Activated naive CD8-positive, alpha-beta T cell treated with anti-CD3 and anti-CD28 coated beads, Interleukin-2, amount 10 ng/mL, durations not matched to agents 7 days and 5 days (primary cell): Measurements from ENCODE around the gene ZBTB7A. TPM values are rescaled to one million over a fixed set of nuclear protein-coding genes. Genes with fewer than 3 reads are reported as not detected.
A peak's percentile ranks its signal among the peaks of the same experiment; 100 is the strongest.

Experiments
- ATAC-seq: fragments of 150-1000 bp; cut with Tn5 transposase; one replicate; pipeline ENCODE4 v1.10.0; 2021; ENCODE audit warnings: low read depth, moderate library complexity
- POLR2A ChIA-PET: fragments of 350-600 bp; sonication (Branson Sonifier 250); formaldehyde crosslinking; loops from one replicate; lab custom pipeline; 2021; ENCODE audit warnings: antibody characterized with exemption; lab: Charles Lee
- DNase-seq: peaks from one replicate; pipeline ENCODE4 v3.0.0; 2021
- H3K27ac Mint-ChIP-seq: one replicate; pipeline ENCODE4 v1.8.0; 2022; ENCODE audit warnings: mild to moderate bottlenecking, mixed read lengths
- H3K27me3 Mint-ChIP-seq: one replicate; pipeline ENCODE4 v1.8.0; 2022; ENCODE audit warnings: mild to moderate bottlenecking, moderate library complexity, mixed read lengths
- H3K36me3 Mint-ChIP-seq: one replicate; pipeline ENCODE4 v1.8.0; 2021; ENCODE audit warnings: mild to moderate bottlenecking, mixed read lengths
- H3K4me1 Mint-ChIP-seq: one replicate; pipeline ENCODE4 v1.8.0; 2021; ENCODE audit warnings: mixed read lengths
- H3K4me3 Mint-ChIP-seq: one replicate; pipeline ENCODE4 v1.8.0; 2022; ENCODE audit warnings: mild to moderate bottlenecking, moderate library complexity, mixed read lengths
- H3K9me3 Mint-ChIP-seq: one replicate; pipeline ENCODE4 v1.8.0; 2021; ENCODE audit warnings: mixed read lengths
- total RNA-seq, 2 experiments: library from RNA; stranded (reverse); gene quantifications; one replicate each; pipeline ENCODE4 v1.2.3, GENCODE V29; 2021

ZBTB7A gene
- 10 to 100 TPM; 60.6 to 61.5 TPM for total RNA-seq

DNA sequence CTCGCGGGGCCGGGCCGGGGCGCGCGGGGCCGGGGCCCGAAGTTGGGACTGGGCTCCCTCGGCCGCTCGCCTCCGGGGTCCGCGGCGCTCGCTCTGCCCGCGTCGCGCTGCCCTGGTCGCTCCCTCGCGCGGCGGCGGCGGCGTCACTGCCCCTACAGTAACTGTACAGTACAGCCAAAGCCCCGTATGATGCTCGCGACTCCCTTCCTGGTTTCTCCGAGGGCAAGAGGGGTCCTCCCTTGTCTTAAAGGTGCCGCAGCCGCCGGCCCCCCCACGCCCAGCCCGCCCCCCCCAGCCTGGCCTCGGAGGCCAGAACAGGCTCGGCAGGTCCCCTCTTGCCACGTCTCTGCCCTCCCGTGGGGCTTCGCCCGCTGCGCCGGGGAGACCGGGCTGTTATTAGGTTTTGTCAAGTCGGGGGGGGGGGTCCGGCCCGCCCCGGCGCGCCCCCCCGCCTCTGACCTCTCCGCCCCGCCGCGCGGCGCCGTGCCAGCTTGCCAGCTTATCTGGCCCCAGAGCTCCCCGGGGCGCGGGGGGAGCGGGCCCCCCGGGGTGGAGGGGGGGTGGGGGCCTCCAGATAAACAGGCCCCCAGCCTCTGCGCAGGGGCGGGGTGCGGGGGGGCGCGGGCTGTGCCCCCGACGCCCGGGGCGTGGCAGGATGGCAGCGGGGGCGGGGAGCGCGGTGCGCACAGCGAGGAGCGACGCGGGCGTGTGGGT lies at the start of gene ZBTB7A:
TSS of gene ZBTB7A (minus strand) at position 218 of the 714 bp plus-strand sequence. CDS start 11,667 bp downstream, outside the sequence.
- peak; percentile 81 for DNase-seq
- POLR2A ChIA-PET = interaction anchor here (0.5 to 4.4 kb wide), 10 partner anchors 10 to 81 kb away, joined by 3 to 58 read pairs (median 10); partner anchors contain the start of gene EEF2
- H3K36me3 Mint-ChIP-seq = peaks cover 3% of the 10 kb centered on the region
- peak; percentile 46 for ATAC-seq
- peak within 1 kb of the TSS; percentile 90 for H3K4me3 Mint-ChIP-seq
- peak within 1 kb of the TSS; percentile 92 for H3K27ac Mint-ChIP-seq
- H3K27me3 Mint-ChIP-seq = no peaks in the 10 kb centered on the region
- no peaks in the 10 kb centered on the region for H3K9me3 Mint-ChIP-seq
- H3K4me1 Mint-ChIP-seq = peaks cover 24% of the 10 kb centered on the region

- Mint-ChIP-seq H3K27ac (peak overlapping the region; percentile 89), H3K4me1 (peaks cover 34% of the 10 kb centered on the region), H3K36me3 (peaks cover 33% of the 10 kb centered on the region), H3K9me3 (no peaks in the 10 kb centered on the region), H3K27me3 (no peaks in the 10 kb centered on the region), H3K4me3 (peak overlapping the region; percentile 79)
- ATAC-seq = no peak
- DNase-seq = no peak
- POLR2A ChIA-PET = interaction anchor here (1.0 to 2.9 kb wide), 7 partner anchors 11 to 131 kb away, joined by 3 to 17 read pairs (median 6); partner anchors contain the start of genes EEF2, PIAS4 and ZBTB7A
Measured at GRCh38 chr19:4115818-4116385, 49.2 kb upstream of the ZBTB7A start.

DNA sequence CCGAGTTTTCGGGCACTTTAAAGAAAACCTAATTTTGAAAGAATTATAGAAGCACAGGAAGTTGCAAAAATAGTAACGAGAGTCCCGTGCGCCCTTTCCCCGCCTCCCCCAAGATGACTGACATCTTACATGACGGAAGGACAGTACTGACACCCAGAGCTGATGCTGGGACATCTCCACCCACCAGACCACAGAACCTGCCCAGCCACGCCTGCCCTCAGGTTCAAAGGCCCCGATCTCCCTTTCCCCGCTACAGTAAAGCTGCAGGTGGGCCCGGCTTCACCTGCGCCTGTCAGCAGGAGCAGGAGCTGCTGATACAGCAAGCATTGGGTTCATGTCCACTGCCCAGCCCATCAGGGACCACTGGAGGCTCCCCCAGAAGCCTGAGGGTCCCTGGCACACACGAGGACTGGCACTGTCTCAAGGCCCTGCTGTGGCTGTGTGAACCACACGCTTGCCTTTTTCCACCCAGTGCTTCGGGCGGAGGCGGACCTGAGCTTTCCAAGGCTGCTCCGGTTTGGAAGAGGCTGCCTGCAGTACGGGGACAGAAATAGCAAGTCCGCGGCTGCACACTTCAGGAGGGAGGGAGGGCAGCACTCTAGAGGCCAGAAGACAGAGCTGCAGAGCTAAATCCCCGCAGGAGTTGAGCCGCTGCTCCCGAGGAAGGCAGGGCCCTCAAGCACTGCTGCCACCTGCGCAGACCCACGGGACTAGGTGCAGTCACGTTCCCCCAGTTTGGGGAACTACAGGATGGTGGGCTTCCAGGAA lies 48.5 kb upstream of the ZBTB7A start:
- no peaks in the 10 kb centered on the region for H3K9me3 Mint-ChIP-seq
- ATAC-seq (peak; percentile 99), DNase-seq (peak; percentile 72)
- no peaks in the 10 kb centered on the region for H3K27me3 Mint-ChIP-seq
- peak overlapping the region; percentile 89 for H3K27ac Mint-ChIP-seq
- H3K4me3 Mint-ChIP-seq = peak overlapping the region; percentile 79
- POLR2A ChIA-PET = interaction anchor here (0.5 to 2.9 kb wide), 13 partner anchors 10 to 130 kb away, joined by 3 to 17 read pairs (median 4); partner anchors contain the start of genes EEF2, PIAS4 and ZBTB7A
- peaks cover 37% of the 10 kb centered on the region for H3K4me1 Mint-ChIP-seq
- H3K36me3 Mint-ChIP-seq = peaks cover 38% of the 10 kb centered on the region

DNA sequence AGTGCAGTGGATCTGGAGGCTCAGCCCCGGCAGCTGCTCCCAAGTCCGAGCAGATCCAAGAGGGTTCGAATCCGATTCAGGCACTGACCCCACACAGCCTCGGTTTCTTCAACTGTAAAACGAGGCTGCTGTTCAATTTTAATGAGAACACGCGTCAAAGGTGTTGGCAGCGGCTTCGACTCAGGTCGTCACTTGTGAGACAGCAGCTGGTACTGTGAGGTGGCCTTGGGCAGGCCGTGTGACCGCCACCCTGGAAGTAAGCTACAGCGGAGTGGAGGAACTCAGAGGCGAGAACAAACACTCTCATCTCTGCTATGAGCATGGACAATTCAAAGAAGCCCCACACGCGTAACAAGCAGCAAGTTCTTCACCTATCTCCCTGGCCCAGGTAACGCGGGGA lies 47.5 kb upstream of the ZBTB7A start:
- H3K4me1 Mint-ChIP-seq = peaks cover 42% of the 10 kb centered on the region
- no peak for DNase-seq
- H3K4me3 Mint-ChIP-seq = peak overlapping the region; percentile 28

GRCh38 chr19:4113398-4114088 lies 46.8 kb upstream of the ZBTB7A start:
- ATAC-seq = no peak
- Mint-ChIP-seq H3K36me3 (peaks cover 48% of the 10 kb centered on the region), H3K27ac (peak overlapping the region; percentile 37), H3K27me3 (no peaks in the 10 kb centered on the region), H3K4me1 (peaks cover 48% of the 10 kb centered on the region), H3K4me3 (no peak overlapping the region), H3K9me3 (no peaks in the 10 kb centered on the region)
- POLR2A ChIA-PET = interaction anchor here (1.3 to 2.5 kb wide), 2 partner anchors 9 to 24 kb away, joined by 6 to 7 read pairs; no protein-coding TSS in a partner anchor
- DNase-seq = no peak

More for the DNA sequence above, 47.5 kb upstream of the ZBTB7A start:
- no peaks in the 10 kb centered on the region for H3K27me3 Mint-ChIP-seq
- H3K27ac Mint-ChIP-seq = peak overlapping the region; percentile 89
- ATAC-seq = no peak
- no peaks in the 10 kb centered on the region for H3K9me3 Mint-ChIP-seq
- peaks cover 44% of the 10 kb centered on the region for H3K36me3 Mint-ChIP-seq
- POLR2A ChIA-PET = interaction anchor here (0.5 to 2.9 kb wide), 5 partner anchors 9 to 125 kb away, joined by 3 to 17 read pairs (median 3); partner anchors contain the start of gene ZBTB7A

DNA sequence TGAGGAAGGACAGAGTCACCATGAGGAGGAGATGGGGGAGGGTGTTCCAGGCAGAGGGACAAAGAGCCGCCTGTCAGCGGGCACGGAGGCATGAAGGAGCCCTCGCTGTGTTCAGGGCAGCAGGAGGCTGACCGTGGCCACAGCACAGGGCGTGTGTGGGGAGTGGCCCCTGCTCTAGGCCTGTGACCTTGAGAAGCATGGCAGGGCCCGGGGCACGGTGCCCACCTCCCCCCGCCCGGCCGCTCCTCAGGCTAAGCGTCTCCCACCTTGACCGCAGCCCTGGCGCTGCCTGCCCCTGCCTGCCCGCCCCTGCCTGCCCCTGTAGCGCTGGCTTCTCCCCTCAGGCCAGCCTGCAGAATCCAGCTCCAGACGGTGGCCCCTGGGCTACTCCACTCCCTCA lies 45.7 kb upstream of the ZBTB7A start:
- peaks cover 54% of the 10 kb centered on the region for H3K4me1 Mint-ChIP-seq
- DNase-seq (no peak), ATAC-seq (no peak)
- no peaks in the 10 kb centered on the region for H3K9me3 Mint-ChIP-seq
- H3K27me3 Mint-ChIP-seq = no peaks in the 10 kb centered on the region
- H3K36me3 Mint-ChIP-seq = peaks cover 51% of the 10 kb centered on the region
- POLR2A ChIA-PET = interaction anchor here (2.5 kb wide), 1 partner anchor 23 kb away, joined by 7 read pairs; no protein-coding TSS in a partner anchor
- no peak overlapping the region for H3K4me3 Mint-ChIP-seq
- peak overlapping the region; percentile 45 for H3K27ac Mint-ChIP-seq

DNA sequence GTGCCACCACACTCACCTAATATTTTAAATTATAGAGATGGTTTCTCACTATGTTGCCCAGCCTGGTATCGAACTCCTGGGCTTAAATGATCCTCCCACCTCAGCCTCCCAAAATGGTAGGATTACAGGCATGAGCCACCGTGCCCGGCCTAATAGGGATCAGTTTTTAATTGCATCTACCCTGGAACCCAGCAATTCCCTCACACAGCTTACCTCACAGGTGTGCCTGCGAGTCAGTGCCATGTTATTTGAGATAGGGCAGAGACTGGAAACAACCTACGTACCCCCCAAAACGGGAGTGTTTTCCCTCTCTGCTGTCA lies 42.9 kb upstream of the ZBTB7A start:
- POLR2A ChIA-PET = interaction anchor here (0.6 to 2.0 kb wide), 10 partner anchors 8 to 102 kb away, joined by 3 to 24 read pairs (median 5); partner anchors contain the start of genes PIAS4 and ZBTB7A
- peak overlapping the region; percentile 71 for H3K4me3 Mint-ChIP-seq
- no peaks in the 10 kb centered on the region for H3K27me3 Mint-ChIP-seq
- no peaks in the 10 kb centered on the region for H3K9me3 Mint-ChIP-seq
- ATAC-seq (no peak), DNase-seq (no peak)
- peak overlapping the region; percentile 99 for H3K27ac Mint-ChIP-seq
- H3K36me3 Mint-ChIP-seq = peaks cover 56% of the 10 kb centered on the region
- H3K4me1 Mint-ChIP-seq = peaks cover 58% of the 10 kb centered on the region

- peaks cover 59% of the 10 kb centered on the region for H3K4me1 Mint-ChIP-seq
- peaks cover 56% of the 10 kb centered on the region for H3K36me3 Mint-ChIP-seq
Measured at GRCh38 chr19:4108767-4109625, 42.3 kb upstream of the ZBTB7A start.

DNA sequence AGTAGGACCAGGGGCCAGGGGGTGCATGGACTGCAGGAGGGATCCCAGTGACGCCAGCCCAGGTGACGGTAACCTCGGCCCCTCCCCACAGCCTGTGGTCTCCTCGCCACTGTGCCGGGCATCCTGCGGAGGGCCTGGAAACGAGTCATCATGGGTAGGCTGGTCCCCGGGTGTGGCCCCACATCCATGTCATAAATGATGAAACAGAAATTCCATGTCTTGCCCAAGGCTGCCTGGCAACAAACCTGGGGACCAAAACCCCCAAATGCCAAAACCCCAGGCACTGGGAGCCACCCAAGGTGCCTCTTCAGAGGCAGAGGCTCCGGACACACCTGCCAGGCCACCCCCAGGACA lies 36.4 kb upstream of the ZBTB7A start:
- ATAC-seq (no peak), DNase-seq (no peak)
- no peak overlapping the region for H3K4me3 Mint-ChIP-seq
- H3K27ac Mint-ChIP-seq = peak overlapping the region; percentile 21
- peaks cover 32% of the 10 kb centered on the region for H3K4me1 Mint-ChIP-seq
- H3K36me3 Mint-ChIP-seq = peaks cover 30% of the 10 kb centered on the region
- POLR2A ChIA-PET = interaction anchor here (2.6 to 3.1 kb wide), 2 partner anchors 14 to 36 kb away, joined by 29 to 96 read pairs; partner anchors contain the start of gene ZBTB7A
- no peaks in the 10 kb centered on the region for H3K9me3 Mint-ChIP-seq
- H3K27me3 Mint-ChIP-seq = no peaks in the 10 kb centered on the region

More at GRCh38 chr19:4108767-4109625, 42.3 kb upstream of the ZBTB7A start:
- DNase-seq (peak; percentile 80), ATAC-seq (peak; percentile 72)
- POLR2A ChIA-PET = interaction anchor here (0.6 to 2.0 kb wide), 10 partner anchors 9 to 101 kb away, joined by 3 to 24 read pairs (median 5); partner anchors contain the start of genes PIAS4 and ZBTB7A
- Mint-ChIP-seq H3K4me3 (peak overlapping the region; percentile 71), H3K27me3 (no peaks in the 10 kb centered on the region), H3K9me3 (no peaks in the 10 kb centered on the region), H3K27ac (peak overlapping the region; percentile 99)

DNA sequence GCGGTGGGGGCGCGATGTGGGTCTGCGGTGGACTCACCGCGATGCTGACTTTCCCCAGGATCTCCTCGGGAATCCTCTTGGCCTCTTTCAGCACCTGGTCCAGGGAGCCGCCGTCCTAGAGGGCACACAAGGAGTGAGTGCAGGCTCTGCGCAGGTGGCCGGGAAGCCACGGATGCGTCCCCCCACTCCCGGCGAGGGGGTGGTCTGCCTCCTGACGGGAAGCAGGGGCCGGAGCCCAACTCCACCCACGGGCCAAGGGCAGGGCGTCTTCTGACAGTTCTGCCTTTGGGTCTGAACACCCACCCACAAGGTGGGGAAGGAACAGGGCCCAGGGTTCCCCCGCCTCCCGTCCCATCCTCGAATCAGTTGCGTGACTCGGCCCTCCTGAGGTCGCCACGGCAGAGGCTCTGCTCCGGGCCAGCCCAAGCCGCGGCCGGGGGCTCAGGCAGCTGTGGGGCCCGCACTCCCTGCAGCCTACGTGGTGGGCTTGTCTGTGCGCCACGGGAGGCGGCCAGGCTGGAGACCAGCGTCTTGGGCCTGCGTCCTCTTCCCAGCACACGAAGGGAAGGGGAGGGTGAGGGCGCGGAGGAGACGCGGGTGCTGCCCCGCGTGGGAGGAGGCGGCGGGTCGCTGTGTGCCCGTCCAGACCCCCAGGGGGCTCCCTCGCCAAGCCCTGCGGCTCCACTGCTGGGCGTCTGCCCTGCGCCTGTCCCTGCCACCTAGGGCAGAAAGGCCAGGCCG lies 35.8 kb upstream of the ZBTB7A start:
- Mint-ChIP-seq H3K9me3 (no peaks in the 10 kb centered on the region), H3K36me3 (peaks cover 29% of the 10 kb centered on the region), H3K4me3 (no peak overlapping the region), H3K27me3 (no peaks in the 10 kb centered on the region), H3K27ac (no peak overlapping the region), H3K4me1 (peaks cover 28% of the 10 kb centered on the region)
- ATAC-seq = no peak
- DNase-seq = no peak
- POLR2A ChIA-PET = interaction anchor here (2.1 kb wide), 1 partner anchor 13 kb away, joined by 9 read pairs; no protein-coding TSS in a partner anchor

GRCh38 chr19:4101496-4101770 lies 34.7 kb upstream of the ZBTB7A start:
- no peaks in the 10 kb centered on the region for H3K27me3 Mint-ChIP-seq
- peaks cover 21% of the 10 kb centered on the region for H3K4me1 Mint-ChIP-seq
- ATAC-seq = no peak
- H3K4me3 Mint-ChIP-seq = no peak overlapping the region
- peaks cover 22% of the 10 kb centered on the region for H3K36me3 Mint-ChIP-seq
- H3K9me3 Mint-ChIP-seq = no peaks in the 10 kb centered on the region
- no peak overlapping the region for H3K27ac Mint-ChIP-seq
- POLR2A ChIA-PET = interaction anchor here (0.8 to 2.1 kb wide), 2 partner anchors 9 to 12 kb away, joined by 3 to 9 read pairs; no protein-coding TSS in a partner anchor
- no peak for DNase-seq
